SK-N-SH (cell line): ENCODE measurements around the gene CAPN9. TPM values are rescaled to one million over a fixed set of nuclear protein-coding genes. Genes with fewer than 3 reads are reported as not detected.

Source experiments
- CTCF ChIA-PET: fragments of 300-600, 350-600 bp; formaldehyde crosslinking; extraction: SDS; loops from one replicate; lab custom pipeline; 2021; lab: Yijun Ruan, JAX
- POLR2A ChIA-PET: fragments of 350-600 bp; sonication (Branson Sonifier 250); formaldehyde crosslinking; extraction: SDS; loops from one replicate; lab custom pipeline; 2020; ENCODE audit warnings: antibody characterized with exemption, inconsistent platforms; lab: Yijun Ruan, JAX
- DNase-seq: peaks from one replicate; pipeline ENCODE4 v3.0.0; 2012
- H2AFZ ChIP-seq: fragments of 200-600 bp; sonication (generic); 2 replicates; pipeline ENCODE4 v1.8.1; 2016; ENCODE audit warnings: antibody characterized with exemption, mild to moderate bottlenecking, low read depth
- H3F3A ChIP-seq: fragments of 200-600 bp; sonication (generic); replicated peaks from 2 replicates; pipeline ENCODE3; 2016; ENCODE audit warnings: antibody characterized with exemption, mild to moderate bottlenecking; ENCODE audit not compliant: insufficient read depth
- H3K27ac ChIP-seq, 2 experiments: fragments of 200-500 bp in 1 of 2; fragments of 200-600 bp in 1 of 2; sonication (Bioruptor generic) in 1 of 2; sonication (generic), shearing (Covaris generic) in 1 of 2; 2 replicates each; pipeline versions ENCODE4 v1.5.1 to v1.6.1; 2014 to 2016; ENCODE audit warnings: low read depth in 2 of 2, inconsistent platforms in 1 of 2, low read length in 1 of 2, mild to moderate bottlenecking in 1 of 2, mixed read lengths in 1 of 2
- H3K27me3 ChIP-seq: fragments of 200-600 bp; sonication (generic), shearing (Covaris generic); 2 replicates; pipeline ENCODE4 v1.6.1; 2016; ENCODE audit warnings: mixed run types; ENCODE audit not compliant: insufficient read depth
- H3K36me3 ChIP-seq, 2 experiments: fragments of 200-500 bp in 1 of 2; fragments of 200-600 bp in 1 of 2; sonication (Bioruptor generic) in 1 of 2; sonication (generic) in 1 of 2; replicated peaks in 1 of 2; 2 replicates each; pipeline versions ENCODE3 to v1.5.1; 2014 to 2016; ENCODE audit warnings: low read length in 1 of 2, mild to moderate bottlenecking in 1 of 2; ENCODE audit not compliant: insufficient read depth in 2 of 2, control insufficient read depth in 1 of 2
- H3K4me1 ChIP-seq, 2 experiments: fragments of 200-500 bp in 1 of 2; fragments of 200-600 bp in 1 of 2; sonication (Bioruptor generic) in 1 of 2; sonication (generic), shearing (Covaris generic) in 1 of 2; 2 replicates each; pipeline versions ENCODE4 v1.5.1 to v1.6.1; 2014 to 2016; ENCODE audit warnings: low read depth in 1 of 2, low read length in 1 of 2, mixed run types in 1 of 2; ENCODE audit not compliant: insufficient read depth in 2 of 2, control insufficient read depth in 1 of 2
- H3K4me2 ChIP-seq: fragments of 200-600 bp; sonication (generic), shearing (Covaris generic); 2 replicates; pipeline ENCODE4 v1.6.1; 2017; ENCODE audit warnings: mixed run types
- H3K4me3 ChIP-seq, 2 experiments: fragments of 200-500 bp in 1 of 2; fragments of 200-600 bp in 1 of 2; sonication (Bioruptor generic) in 1 of 2; sonication (generic), shearing (Covaris generic) in 1 of 2; 2 replicates each; pipeline versions ENCODE4 v1.5.1 to v1.8.1; 2014 to 2016; ENCODE audit warnings: low read depth in 2 of 2, inconsistent platforms in 1 of 2, low read length in 1 of 2, mild to moderate bottlenecking in 1 of 2, mixed read lengths in 1 of 2, moderate library complexity in 1 of 2
- H3K79me2 ChIP-seq: fragments of 200-600 bp; sonication (generic); 2 replicates; pipeline ENCODE4 v1.8.1; 2017; ENCODE audit warnings: mild to moderate bottlenecking; ENCODE audit not compliant: insufficient read depth
- H3K9ac ChIP-seq: fragments of 200-600 bp; sonication (generic); 2 replicates; pipeline ENCODE4 v1.6.1; 2017; ENCODE audit warnings: mixed run types
- H3K9me2 ChIP-seq: fragments of 200-600 bp; sonication (generic); 2 replicates; pipeline ENCODE4 v1.6.1; 2017; ENCODE audit warnings: mixed run types
- H3K9me3 ChIP-seq: fragments of 200-600 bp; sonication (generic); 2 replicates; pipeline ENCODE4 v1.6.1; 2017; ENCODE audit warnings: mixed run types, mild to moderate bottlenecking, moderate library complexity
- H4K20me1 ChIP-seq: fragments of 200-600 bp; sonication (generic); 2 replicates; pipeline ENCODE4 v1.6.1; 2017; ENCODE audit warnings: mild to moderate bottlenecking, mixed run types; ENCODE audit not compliant: insufficient read depth
- FOSL2 ChIP-seq: IDR thresholded peaks from 2 replicates; pipeline ENCODE4 v1.4.0; 2012; ENCODE audit warnings: low read depth, mild to moderate bottlenecking, moderate library complexity, borderline replicate concordance
- FOXJ3 ChIP-seq: sonication (generic); formaldehyde crosslinking; IDR thresholded peaks from 2 replicates; pipeline ENCODE4 v1.5.1; 2020; ENCODE audit warnings: mild to moderate bottlenecking, missing genetic modification reagents
- FOXM1 ChIP-seq: IDR thresholded peaks from 2 replicates; pipeline ENCODE4 v1.4.0; 2012; ENCODE audit warnings: low read depth, mild to moderate bottlenecking
- GABPA ChIP-seq: IDR thresholded peaks from 2 replicates; pipeline ENCODE4 v1.4.0; 2012; ENCODE audit warnings: low read depth, mild to moderate bottlenecking
- GATA2 ChIP-seq: sonication (generic); formaldehyde crosslinking; IDR thresholded peaks from 2 replicates; pipeline ENCODE4 v1.5.0; 2020; ENCODE audit warnings: mild to moderate bottlenecking, missing genetic modification reagents
- MEF2A ChIP-seq: IDR thresholded peaks from 2 replicates; pipeline ENCODE4 v1.4.0; 2012; ENCODE audit warnings: low read depth, borderline replicate concordance
- POLR2AphosphoS5 ChIP-seq: IDR thresholded peaks from 2 replicates; pipeline ENCODE4 v1.6.1; 2012; ENCODE audit warnings: low read depth, low read length
- WGBS: methylation state at CpG from one replicate; pipeline ENCODE4 v1.1.6; 2017; ENCODE audit warnings: low lambda C conversion rate; 5-methylcytosine and 5-hydroxymethylcytosine counted together
- polyA plus RNA-seq, 3 experiments: library from polyadenylated mRNA; depleted of rRNA; stranded (reverse); fragments of >200 nt; gene quantifications; 2 replicates each; pipeline ENCODE4 v1.2.3, GENCODE V29; 2012
- TF ChIP-seq, protein P1 (sequence below): IDR thresholded peaks from 2 replicates; pipeline ENCODE4 v1.4.0; 2012; ENCODE audit warnings: low read depth, borderline replicate concordance
- TF ChIP-seq, protein P2 (sequence below): fragments of 150-350 bp; IDR thresholded peaks from 2 replicates; pipeline ENCODE4 v1.6.1; 2016; ENCODE audit warnings: mild to moderate bottlenecking, low read depth, low read length
- TF ChIP-seq, protein P3 (sequence below): IDR thresholded peaks from 2 replicates; pipeline ENCODE4; 2012
- TF ChIP-seq, protein P4 (sequence below): IDR thresholded peaks from 2 replicates; pipeline ENCODE4 v1.6.1; 2012; ENCODE audit warnings: mild to moderate bottlenecking, low read depth, low read length, moderate library complexity
- TF ChIP-seq, protein P5 (sequence below): IDR thresholded peaks from 2 replicates; pipeline ENCODE4 v1.4.0; 2012; ENCODE audit warnings: low read depth, borderline replicate concordance

The CAPN9 gene
- polyA plus RNA-seq, 1 of the 3 experiments (the other 2 are of a cell fraction) = not detected

DNA sequence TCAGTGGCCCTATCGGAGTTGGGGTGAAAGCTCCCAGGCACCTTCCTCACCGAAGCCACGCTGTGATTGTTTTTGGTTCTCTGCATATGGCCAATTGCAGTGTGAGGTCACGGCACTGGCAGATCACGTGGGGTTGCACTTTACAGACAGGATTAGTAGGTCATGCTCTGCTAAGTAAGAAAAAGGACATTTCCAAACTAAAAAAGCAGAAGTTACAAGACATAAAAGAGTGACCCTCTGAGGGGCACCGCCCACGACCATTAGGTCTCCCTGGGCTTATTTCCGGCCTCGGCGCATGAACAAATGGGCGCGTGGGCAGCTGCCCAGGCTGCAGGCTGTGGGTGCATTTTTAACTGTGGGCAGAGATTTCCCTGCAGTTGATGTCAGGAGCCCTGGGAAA, 2.0 kb downstream of the CAPN9 start:
- TF ChIP-seq GATA2 (CRISPR knock-in tag) (no peak), FOXJ3 (CRISPR knock-in tag) (no peak), FOXM1 (no peak), MEF2A (no peak), GABPA (no peak), FOSL2 (no peak), POLR2AphosphoS5 (no peak)
- TF ChIP-seq, protein P1, sequence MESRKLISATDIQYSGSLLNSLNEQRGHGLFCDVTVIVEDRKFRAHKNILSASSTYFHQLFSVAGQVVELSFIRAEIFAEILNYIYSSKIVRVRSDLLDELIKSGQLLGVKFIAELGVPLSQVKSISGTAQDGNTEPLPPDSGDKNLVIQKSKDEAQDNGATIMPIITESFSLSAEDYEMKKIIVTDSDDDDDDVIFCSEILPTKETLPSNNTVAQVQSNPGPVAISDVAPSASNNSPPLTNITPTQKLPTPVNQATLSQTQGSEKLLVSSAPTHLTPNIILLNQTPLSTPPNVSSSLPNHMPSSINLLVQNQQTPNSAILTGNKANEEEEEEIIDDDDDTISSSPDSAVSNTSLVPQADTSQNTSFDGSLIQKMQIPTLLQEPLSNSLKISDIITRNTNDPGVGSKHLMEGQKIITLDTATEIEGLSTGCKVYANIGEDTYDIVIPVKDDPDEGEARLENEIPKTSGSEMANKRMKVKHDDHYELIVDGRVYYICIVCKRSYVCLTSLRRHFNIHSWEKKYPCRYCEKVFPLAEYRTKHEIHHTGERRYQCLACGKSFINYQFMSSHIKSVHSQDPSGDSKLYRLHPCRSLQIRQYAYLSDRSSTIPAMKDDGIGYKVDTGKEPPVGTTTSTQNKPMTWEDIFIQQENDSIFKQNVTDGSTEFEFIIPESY = no peak
- TF ChIP-seq, protein P2, sequence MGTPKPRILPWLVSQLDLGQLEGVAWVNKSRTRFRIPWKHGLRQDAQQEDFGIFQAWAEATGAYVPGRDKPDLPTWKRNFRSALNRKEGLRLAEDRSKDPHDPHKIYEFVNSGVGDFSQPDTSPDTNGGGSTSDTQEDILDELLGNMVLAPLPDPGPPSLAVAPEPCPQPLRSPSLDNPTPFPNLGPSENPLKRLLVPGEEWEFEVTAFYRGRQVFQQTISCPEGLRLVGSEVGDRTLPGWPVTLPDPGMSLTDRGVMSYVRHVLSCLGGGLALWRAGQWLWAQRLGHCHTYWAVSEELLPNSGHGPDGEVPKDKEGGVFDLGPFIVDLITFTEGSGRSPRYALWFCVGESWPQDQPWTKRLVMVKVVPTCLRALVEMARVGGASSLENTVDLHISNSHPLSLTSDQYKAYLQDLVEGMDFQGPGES = no peak
- TF ChIP-seq, protein P3, sequence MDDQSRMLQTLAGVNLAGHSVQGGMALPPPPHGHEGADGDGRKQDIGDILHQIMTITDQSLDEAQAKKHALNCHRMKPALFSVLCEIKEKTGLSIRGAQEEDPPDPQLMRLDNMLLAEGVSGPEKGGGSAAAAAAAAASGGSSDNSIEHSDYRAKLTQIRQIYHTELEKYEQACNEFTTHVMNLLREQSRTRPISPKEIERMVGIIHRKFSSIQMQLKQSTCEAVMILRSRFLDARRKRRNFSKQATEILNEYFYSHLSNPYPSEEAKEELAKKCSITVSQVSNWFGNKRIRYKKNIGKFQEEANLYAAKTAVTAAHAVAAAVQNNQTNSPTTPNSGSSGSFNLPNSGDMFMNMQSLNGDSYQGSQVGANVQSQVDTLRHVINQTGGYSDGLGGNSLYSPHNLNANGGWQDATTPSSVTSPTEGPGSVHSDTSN = no peak
- TF ChIP-seq, protein P4, sequence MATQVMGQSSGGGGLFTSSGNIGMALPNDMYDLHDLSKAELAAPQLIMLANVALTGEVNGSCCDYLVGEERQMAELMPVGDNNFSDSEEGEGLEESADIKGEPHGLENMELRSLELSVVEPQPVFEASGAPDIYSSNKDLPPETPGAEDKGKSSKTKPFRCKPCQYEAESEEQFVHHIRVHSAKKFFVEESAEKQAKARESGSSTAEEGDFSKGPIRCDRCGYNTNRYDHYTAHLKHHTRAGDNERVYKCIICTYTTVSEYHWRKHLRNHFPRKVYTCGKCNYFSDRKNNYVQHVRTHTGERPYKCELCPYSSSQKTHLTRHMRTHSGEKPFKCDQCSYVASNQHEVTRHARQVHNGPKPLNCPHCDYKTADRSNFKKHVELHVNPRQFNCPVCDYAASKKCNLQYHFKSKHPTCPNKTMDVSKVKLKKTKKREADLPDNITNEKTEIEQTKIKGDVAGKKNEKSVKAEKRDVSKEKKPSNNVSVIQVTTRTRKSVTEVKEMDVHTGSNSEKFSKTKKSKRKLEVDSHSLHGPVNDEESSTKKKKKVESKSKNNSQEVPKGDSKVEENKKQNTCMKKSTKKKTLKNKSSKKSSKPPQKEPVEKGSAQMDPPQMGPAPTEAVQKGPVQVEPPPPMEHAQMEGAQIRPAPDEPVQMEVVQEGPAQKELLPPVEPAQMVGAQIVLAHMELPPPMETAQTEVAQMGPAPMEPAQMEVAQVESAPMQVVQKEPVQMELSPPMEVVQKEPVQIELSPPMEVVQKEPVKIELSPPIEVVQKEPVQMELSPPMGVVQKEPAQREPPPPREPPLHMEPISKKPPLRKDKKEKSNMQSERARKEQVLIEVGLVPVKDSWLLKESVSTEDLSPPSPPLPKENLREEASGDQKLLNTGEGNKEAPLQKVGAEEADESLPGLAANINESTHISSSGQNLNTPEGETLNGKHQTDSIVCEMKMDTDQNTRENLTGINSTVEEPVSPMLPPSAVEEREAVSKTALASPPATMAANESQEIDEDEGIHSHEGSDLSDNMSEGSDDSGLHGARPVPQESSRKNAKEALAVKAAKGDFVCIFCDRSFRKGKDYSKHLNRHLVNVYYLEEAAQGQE = no peak
- TF ChIP-seq, protein P5, sequence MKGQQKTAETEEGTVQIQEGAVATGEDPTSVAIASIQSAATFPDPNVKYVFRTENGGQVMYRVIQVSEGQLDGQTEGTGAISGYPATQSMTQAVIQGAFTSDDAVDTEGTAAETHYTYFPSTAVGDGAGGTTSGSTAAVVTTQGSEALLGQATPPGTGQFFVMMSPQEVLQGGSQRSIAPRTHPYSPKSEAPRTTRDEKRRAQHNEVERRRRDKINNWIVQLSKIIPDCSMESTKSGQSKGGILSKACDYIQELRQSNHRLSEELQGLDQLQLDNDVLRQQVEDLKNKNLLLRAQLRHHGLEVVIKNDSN = no peak
- TF ChIP-seq, all 33 proteins: peak for 0
- Histone ChIP-seq H3K9me2 (no peaks in the 10 kb centered on the region), H3K27ac (no peak overlapping the region), H3K4me2 (no peak overlapping the region), H3K9me3 (no peaks in the 10 kb centered on the region), H3K36me3 (no peaks in the 10 kb centered on the region), H3K79me2 (no peaks in the 10 kb centered on the region), H3F3A (no peaks in the 10 kb centered on the region), H3K4me1 (peaks cover 0 to 11% of the 10 kb centered on the region in 2 experiments; a peak in 1 of 4 replicates), H3K4me3 (no peak overlapping the region), H3K27me3 (no peaks in the 10 kb centered on the region), H2AFZ (no peak overlapping the region), H4K20me1 (no peaks in the 10 kb centered on the region), H3K9ac (no peak overlapping the region)
- WGBS = 83% methylated on average over 12 of the region's 12 CpGs
- ChIA-PET POLR2A (no interaction called here), CTCF (no interaction called here)
- DNase-seq = no peak
